NCI-H82 (cell line): ENCODE measurements around the gene FOXL3.

Source experiments
- DNase-seq: peaks from one replicate; lab custom pipeline; 2025; lab: John Stamatoyannopoulos, UW

FOXL3 gene

GRCh38 chr7:302054-302992, 12.4 kb downstream of the FOXL3 start:
- DNase-seq: no peak

- no peak for DNase-seq
These were observed 13.5 kb downstream of the FOXL3 start for GRCh38 chr7:303425-303824.

- DNase-seq: no peak
These were observed 14.1 kb downstream of the FOXL3 start for GRCh38 chr7:303884-304573.

- no peak for DNase-seq
These were observed 14.8 kb downstream of the FOXL3 start for GRCh38 chr7:304574-305409.

- no peak for DNase-seq
These were observed 15.6 kb downstream of the FOXL3 start for GRCh38 chr7:305410-306151.

GRCh38 chr7:307970-308369, 18.0 kb downstream of the FOXL3 start:
- DNase-seq: no peak

GRCh38 chr7:309586-310228, 19.7 kb downstream of the FOXL3 start:
- no peak for DNase-seq

- DNase-seq: peak; percentile 20
These were observed 21.2 kb downstream of the FOXL3 start for GRCh38 chr7:311131-311680.

- DNase-seq: no peak
These were observed 21.8 kb downstream of the FOXL3 start for GRCh38 chr7:311796-312195.

GRCh38 chr7:312424-312823, 22.5 kb downstream of the FOXL3 start:
- DNase-seq: no peak

- DNase-seq: no peak
These were observed 24.9 kb downstream of the FOXL3 start for GRCh38 chr7:314853-315252.

GRCh38 chr7:315516-316265, 25.7 kb downstream of the FOXL3 start:
- DNase-seq: no peak

GRCh38 chr7:317643-318405, 27.9 kb downstream of the FOXL3 start:
- DNase-seq: no peak

- no peak for DNase-seq
These were observed 28.5 kb downstream of the FOXL3 start for GRCh38 chr7:318476-318875.

GRCh38 chr7:318878-319661, 29.1 kb downstream of the FOXL3 start:
- no peak for DNase-seq

- DNase-seq: no peak
These were observed 30.3 kb downstream of the FOXL3 start for GRCh38 chr7:320297-320696.

GRCh38 chr7:322111-322671, 32.2 kb downstream of the FOXL3 start:
- DNase-seq: peak; percentile 53

- DNase-seq: no peak
These were observed 32.7 kb downstream of the FOXL3 start for GRCh38 chr7:322708-323111.
